GM18499 (cell line): ENCODE results near the gene LRG1.

ENCODE experiments used
- ATAC-seq: cut with Tn5 transposase; IDR thresholded peaks from one replicate; pipeline ENCODE4 v1.9.1; 2021; ENCODE audit warnings: moderate number of reproducible peaks; ENCODE audit not compliant: insufficient read depth, unreplicated experiment

The LRG1 gene

DNA sequence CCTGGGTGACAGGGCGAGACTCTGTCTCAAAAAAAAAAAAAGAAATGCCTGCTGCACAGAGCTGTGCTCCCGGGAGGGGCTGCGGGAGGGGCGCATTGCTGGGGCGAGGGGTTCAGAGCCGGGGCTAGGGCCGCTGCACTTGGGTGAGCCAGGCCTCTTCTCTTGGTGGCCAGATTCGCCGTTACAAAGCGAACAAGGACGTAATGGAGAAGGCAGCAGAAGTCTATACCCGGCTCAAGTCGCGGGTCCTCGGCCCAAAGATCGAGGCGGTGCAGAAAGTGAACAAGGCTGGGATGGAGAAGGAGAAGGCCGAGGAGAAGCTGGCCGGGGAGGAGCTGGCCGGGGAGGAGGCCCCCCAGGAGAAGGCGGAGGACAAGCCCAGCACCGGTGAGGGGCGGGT is 40.5 kb downstream of the LRG1 start:
- ATAC-seq = no peak

DNA sequence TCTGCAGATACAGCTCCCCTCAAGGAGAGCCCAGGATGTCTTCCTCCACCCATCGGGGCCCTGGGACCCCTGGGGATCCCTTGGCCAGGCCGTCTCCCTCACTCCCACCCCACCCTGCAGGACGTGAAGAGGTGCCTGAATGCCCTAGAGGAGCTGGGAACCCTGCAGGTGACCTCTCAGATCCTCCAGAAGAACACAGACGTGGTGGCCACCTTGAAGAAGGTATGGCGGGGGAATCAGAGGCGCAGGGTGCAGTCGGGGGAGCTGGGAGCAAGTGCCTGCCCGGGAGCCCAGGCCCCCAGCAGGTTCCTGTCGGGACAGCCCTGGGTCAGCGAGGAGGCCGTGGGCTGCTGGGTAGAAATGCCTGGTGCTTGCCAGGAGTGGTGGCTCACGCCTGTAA is 41.1 kb downstream of the LRG1 start:
- ATAC-seq = no peak

- ATAC-seq = no peak
Observed at GRCh38 chr19:4497770-4498389, 42.0 kb downstream of the LRG1 start.

DNA sequence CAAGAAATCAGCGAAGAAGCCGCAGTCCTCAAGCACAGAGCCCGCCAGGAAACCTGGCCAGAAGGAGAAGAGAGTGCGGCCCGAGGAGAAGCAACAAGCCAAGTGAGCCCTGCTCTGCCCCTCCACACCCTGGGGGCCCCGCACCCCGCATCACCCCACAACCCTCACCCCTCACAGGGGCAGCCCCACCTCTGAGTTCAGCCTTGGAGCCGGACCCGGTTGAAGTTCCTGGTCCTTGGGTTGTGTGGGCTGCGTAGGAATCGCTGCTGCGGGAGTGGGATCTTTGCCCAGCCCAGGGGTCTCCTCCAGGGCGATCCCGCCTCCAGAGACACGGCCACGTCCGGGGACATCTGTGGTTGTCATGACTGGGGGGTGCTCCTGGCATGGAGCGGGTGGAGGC is 43.5 kb downstream of the LRG1 start:
- no peak for ATAC-seq

DNA sequence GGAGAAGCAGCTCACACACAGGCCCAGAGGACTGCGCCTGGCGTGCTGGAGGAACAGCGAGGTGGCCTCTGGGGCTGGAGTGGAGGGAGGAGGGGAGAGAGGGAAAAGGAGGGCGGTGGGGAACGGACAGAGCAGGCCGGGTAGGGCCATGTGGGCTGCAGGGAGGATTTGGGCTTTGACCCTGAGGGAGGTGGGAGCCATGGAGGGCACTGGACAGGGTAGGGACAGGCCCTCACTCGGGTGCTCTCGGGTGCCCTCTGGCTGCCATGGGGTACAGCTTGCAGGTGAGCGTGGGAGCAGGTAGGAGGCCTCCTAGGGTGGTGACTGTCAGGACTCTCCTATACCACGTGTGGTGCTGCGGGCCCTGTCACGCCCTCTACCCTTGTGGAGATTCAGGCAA is 44.4 kb downstream of the LRG1 start:
- ATAC-seq = no peak

- ATAC-seq = no peak
Observed at GRCh38 chr19:4494691-4495064, 45.2 kb downstream of the LRG1 start.

GRCh38 chr19:4493929-4494690 is 45.7 kb downstream of the LRG1 start:
- ATAC-seq = no peak

GRCh38 chr19:4493104-4493928 is 46.5 kb downstream of the LRG1 start:
- no peak for ATAC-seq

- no peak for ATAC-seq
Observed at GRCh38 chr19:4492337-4493103, 47.3 kb downstream of the LRG1 start.

GRCh38 chr19:4491446-4491845 is 48.4 kb downstream of the LRG1 start:
- no peak for ATAC-seq

- no peak for ATAC-seq
Observed at GRCh38 chr19:4488496-4488895, 51.3 kb downstream of the LRG1 start.

- ATAC-seq = no peak
Observed at GRCh38 chr19:4487572-4487971, 52.3 kb downstream of the LRG1 start.
